Nephron (organoid): ENCODE results near the gene OR4S2.

ENCODE experiments used
- H3K27ac Mint-ChIP-seq, 3 experiments: 2 replicates each; pipeline ENCODE4 v1.8.0; 2020; ENCODE audit warnings: mixed read lengths in 3 of 3, mild to moderate bottlenecking in 2 of 3, moderate library complexity in 1 of 3
- H3K27me3 Mint-ChIP-seq: 2 replicates; pipeline ENCODE4 v1.8.0; 2021; ENCODE audit warnings: low read depth, mild to moderate bottlenecking, moderate library complexity, mixed read lengths
- H3K36me3 Mint-ChIP-seq: 2 replicates; pipeline ENCODE4 v1.8.0; 2020; ENCODE audit warnings: low read depth, mixed read lengths
- H3K4me1 Mint-ChIP-seq: 2 replicates; pipeline ENCODE4 v1.8.0; 2020; ENCODE audit warnings: mixed read lengths
- H3K4me3 Mint-ChIP-seq, 3 experiments: 2 replicates each; pipeline ENCODE4 v1.8.0; 2020; ENCODE audit warnings: mild to moderate bottlenecking in 3 of 3, mixed read lengths in 3 of 3, moderate library complexity in 2 of 3
- H3K9me3 Mint-ChIP-seq: 2 replicates; pipeline ENCODE4 v1.8.0; 2020; ENCODE audit warnings: mixed read lengths
- CTCF ChIP-seq, 3 experiments: fragments of 200-600 bp; sonication (generic); IDR thresholded peaks; one replicate each; pipeline ENCODE4 v1.5.0; 2021; ENCODE audit warnings: antibody characterized with exemption in 3 of 3; ENCODE audit not compliant: unreplicated experiment in 3 of 3

Gene OR4S2

GRCh38 chr11:55701429-55701828, 53.3 kb downstream of the OR4S2 start:
- Mint-ChIP-seq H3K4me1 (no peaks in the 10 kb centered on the region), H3K27me3 (no peaks in the 10 kb centered on the region), H3K27ac (no peak overlapping the region), H3K36me3 (no peaks in the 10 kb centered on the region), H3K4me3 (no peak overlapping the region), H3K9me3 (peaks cover 27% of the 10 kb centered on the region)
- no peak for TF ChIP-seq CTCF (IDR thresholded peaks at IDR 0.05; ENCODE audit: unreplicated experiment in 3 of 3)
